Measurements from ENCODE around the gene DPM3.
"Not testable (repeated sequence)": the region's sequence is repeated elsewhere in the genome, so short reads cannot be mapped to it uniquely, and the experiment has no call there.

Gene DPM3, protein sequence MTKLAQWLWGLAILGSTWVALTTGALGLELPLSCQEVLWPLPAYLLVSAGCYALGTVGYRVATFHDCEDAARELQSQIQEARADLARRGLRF
- long read RNA-seq, transcript DPM3-203 (2 exons, 409 nt): major isoform, 10 of 14 reads
- long read RNA-seq, partial matches to known transcripts: 0 of 14 reads
- long read RNA-seq, other reads (novel, unspliced or antisense): 0 of 14 reads

DNA sequence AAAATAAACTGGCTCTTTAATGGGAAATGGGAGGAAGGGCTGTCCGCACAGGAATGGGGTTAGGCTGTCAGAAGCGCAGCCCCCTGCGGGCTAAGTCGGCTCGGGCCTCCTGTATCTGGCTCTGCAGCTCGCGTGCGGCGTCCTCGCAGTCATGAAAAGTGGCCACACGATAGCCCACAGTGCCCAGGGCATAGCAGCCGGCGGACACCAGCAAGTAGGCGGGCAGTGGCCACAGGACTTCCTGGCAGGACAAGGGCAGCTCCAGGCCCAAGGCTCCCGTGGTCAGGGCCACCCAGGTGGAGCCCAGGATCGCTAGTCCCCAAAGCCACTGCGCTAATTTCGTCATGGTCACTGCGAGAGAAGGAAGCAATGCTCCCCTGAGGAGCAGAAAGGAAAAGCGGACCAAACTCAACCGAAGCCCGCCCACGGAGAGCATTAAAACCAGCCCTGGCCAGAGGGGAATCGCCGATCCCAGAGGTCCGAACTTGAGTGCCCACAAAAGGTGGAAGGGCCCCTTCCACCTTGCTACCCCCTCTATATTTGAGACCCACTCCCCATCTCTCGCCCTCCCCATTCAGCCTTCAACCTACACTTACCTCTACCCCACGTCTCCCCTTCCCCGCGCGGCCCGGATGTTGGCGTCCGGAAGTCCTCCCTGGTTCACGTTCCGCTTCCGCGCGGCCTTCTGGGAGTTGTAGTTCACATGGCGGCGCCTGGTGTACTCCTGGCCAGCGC is at the start of gene DPM3:
Gene DPM3 (minus strand): TSS at position 637 of the 735 bp plus-strand sequence. CDS start 291 bp downstream, at position 346.
- peak; percentile 74 to 91 for DNase-seq (ENCODE audit: low read depth in 1 of 2, low spot score in 1 of 2)
- Histone ChIP-seq H3K4me3 (replicated peaks; ENCODE audit: insufficient read depth, low read length) (peak within 1 kb of the TSS; percentile 96), H3K27ac (replicated peaks) (peak within 1 kb of the TSS; percentile 77), H3K27me3 (ENCODE audit: insufficient read depth, poor library complexity, severe bottlenecking) (no peaks in the 10 kb centered on the region)
- TF ChIP-seq, protein P1, sequence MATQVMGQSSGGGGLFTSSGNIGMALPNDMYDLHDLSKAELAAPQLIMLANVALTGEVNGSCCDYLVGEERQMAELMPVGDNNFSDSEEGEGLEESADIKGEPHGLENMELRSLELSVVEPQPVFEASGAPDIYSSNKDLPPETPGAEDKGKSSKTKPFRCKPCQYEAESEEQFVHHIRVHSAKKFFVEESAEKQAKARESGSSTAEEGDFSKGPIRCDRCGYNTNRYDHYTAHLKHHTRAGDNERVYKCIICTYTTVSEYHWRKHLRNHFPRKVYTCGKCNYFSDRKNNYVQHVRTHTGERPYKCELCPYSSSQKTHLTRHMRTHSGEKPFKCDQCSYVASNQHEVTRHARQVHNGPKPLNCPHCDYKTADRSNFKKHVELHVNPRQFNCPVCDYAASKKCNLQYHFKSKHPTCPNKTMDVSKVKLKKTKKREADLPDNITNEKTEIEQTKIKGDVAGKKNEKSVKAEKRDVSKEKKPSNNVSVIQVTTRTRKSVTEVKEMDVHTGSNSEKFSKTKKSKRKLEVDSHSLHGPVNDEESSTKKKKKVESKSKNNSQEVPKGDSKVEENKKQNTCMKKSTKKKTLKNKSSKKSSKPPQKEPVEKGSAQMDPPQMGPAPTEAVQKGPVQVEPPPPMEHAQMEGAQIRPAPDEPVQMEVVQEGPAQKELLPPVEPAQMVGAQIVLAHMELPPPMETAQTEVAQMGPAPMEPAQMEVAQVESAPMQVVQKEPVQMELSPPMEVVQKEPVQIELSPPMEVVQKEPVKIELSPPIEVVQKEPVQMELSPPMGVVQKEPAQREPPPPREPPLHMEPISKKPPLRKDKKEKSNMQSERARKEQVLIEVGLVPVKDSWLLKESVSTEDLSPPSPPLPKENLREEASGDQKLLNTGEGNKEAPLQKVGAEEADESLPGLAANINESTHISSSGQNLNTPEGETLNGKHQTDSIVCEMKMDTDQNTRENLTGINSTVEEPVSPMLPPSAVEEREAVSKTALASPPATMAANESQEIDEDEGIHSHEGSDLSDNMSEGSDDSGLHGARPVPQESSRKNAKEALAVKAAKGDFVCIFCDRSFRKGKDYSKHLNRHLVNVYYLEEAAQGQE (IDR thresholded peaks at IDR 0.05; ENCODE audit: insufficient replicate concordance, low read depth): peak; percentile 17
- TF ChIP-seq GABPA (IDR thresholded peaks at IDR 0.05; ENCODE audit: low read depth) (peak; percentile 100), SPI1 (IDR thresholded peaks at IDR 0.05; ENCODE audit: borderline replicate concordance, low read depth) (peak; percentile 7; the same call in 1 of the 2 replicates), POLR2AphosphoS5 (IDR thresholded peaks at IDR 0.05; ENCODE audit: low read depth) (peak; percentile 79)
- TF ChIP-seq, protein P2, sequence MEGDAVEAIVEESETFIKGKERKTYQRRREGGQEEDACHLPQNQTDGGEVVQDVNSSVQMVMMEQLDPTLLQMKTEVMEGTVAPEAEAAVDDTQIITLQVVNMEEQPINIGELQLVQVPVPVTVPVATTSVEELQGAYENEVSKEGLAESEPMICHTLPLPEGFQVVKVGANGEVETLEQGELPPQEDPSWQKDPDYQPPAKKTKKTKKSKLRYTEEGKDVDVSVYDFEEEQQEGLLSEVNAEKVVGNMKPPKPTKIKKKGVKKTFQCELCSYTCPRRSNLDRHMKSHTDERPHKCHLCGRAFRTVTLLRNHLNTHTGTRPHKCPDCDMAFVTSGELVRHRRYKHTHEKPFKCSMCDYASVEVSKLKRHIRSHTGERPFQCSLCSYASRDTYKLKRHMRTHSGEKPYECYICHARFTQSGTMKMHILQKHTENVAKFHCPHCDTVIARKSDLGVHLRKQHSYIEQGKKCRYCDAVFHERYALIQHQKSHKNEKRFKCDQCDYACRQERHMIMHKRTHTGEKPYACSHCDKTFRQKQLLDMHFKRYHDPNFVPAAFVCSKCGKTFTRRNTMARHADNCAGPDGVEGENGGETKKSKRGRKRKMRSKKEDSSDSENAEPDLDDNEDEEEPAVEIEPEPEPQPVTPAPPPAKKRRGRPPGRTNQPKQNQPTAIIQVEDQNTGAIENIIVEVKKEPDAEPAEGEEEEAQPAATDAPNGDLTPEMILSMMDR (IDR thresholded peaks at IDR 0.05; ENCODE audit: insufficient read depth, low read length): no peak

DNA sequence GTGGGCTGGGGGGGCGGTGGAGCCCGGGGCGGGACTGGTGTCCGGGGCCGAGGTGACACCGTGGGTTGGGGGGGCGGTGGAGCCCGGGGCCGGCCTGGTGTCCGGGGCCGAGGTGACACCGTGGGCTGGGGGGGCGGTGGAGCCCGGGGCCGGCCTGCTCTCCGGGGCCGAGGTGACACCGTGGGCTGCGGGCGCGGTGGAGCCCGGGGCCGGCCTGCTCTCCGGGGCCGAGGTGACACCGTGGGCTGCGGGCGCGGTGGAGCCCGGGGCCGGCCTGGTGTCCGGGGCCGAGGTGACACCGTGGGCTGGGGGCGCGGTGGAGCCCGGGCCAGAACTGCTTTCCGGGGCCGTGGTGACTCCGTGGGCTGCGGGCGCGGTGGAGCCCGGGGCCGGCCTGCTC is 49.6 kb upstream of the DPM3 start:
- DNase-seq (ENCODE audit: low read depth in 1 of 2, low spot score in 1 of 2); H3K4me3 ChIP-seq (replicated peaks; ENCODE audit: insufficient read depth, low read length); H3K27me3 ChIP-seq (ENCODE audit: insufficient read depth, poor library complexity, severe bottlenecking); H3K27ac ChIP-seq (replicated peaks): not testable (repeated sequence)

DNA sequence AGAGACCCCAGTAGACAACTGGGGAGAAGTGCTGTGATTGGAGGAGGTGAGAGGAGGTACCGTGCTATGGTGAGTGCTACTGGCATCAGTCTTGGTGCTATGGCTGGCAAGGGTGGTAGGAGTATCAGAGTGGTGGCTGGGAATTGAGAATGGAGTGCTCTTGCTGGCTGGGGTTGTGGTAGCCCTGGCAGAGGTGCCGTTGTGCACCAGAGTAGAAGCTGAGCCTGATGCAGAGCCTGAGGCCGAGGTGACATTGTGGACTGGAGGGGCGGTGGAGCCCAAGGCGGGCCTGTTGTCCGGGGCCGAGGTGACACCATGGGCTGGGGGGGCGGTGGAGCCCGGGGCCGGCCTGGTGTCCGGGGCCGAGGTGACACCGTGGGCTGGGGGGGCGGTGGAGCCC is 47.9 kb upstream of the DPM3 start:
- DNase-seq (ENCODE audit: low read depth in 1 of 2, low spot score in 1 of 2): no peak
- no peak for TF ChIP-seq GABPA (IDR thresholded peaks at IDR 0.05; ENCODE audit: low read depth)
- TF ChIP-seq POLR2AphosphoS5 (IDR thresholded peaks at IDR 0.05; ENCODE audit: low read depth): no peak
- TF ChIP-seq, protein P1 (IDR thresholded peaks at IDR 0.05; ENCODE audit: insufficient replicate concordance, low read depth): no peak
- TF ChIP-seq, protein P2 (IDR thresholded peaks at IDR 0.05; ENCODE audit: insufficient read depth, low read length): no peak
- TF ChIP-seq SPI1 (IDR thresholded peaks at IDR 0.05; ENCODE audit: borderline replicate concordance, low read depth): no peak
- H3K27ac ChIP-seq (replicated peaks): no peak overlapping the region

DNA sequence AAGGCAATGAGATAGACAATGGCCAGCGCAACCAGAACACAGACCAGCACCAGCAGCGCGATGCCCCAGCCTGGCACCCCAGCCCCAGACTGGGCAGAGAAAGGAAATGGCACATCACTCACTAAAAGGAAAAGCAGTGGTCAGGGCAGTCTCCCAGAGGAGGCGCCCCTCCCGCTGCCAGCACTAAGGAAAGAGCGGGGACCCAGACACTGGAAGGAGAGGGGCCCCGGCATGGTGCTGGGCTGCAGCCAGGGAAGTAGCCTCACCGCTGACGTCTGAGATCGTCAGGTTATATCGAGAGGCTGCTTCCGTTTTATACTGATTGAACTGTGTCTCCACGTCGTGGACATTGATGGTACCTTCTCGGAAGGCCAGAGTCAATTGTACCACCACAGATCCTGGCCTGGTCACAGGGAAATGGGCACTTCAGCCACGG is 47.1 kb upstream of the DPM3 start:
- no peak for TF ChIP-seq SPI1 (IDR thresholded peaks at IDR 0.05; ENCODE audit: borderline replicate concordance, low read depth)
- TF ChIP-seq, protein P2 (IDR thresholded peaks at IDR 0.05; ENCODE audit: insufficient read depth, low read length): no peak
- TF ChIP-seq, protein P1 (IDR thresholded peaks at IDR 0.05; ENCODE audit: insufficient replicate concordance, low read depth): no peak
- TF ChIP-seq POLR2AphosphoS5 (IDR thresholded peaks at IDR 0.05; ENCODE audit: low read depth): no peak
- no peak for TF ChIP-seq GABPA (IDR thresholded peaks at IDR 0.05; ENCODE audit: low read depth)
- no peak for DNase-seq (ENCODE audit: low read depth in 1 of 2, low spot score in 1 of 2)
- Histone ChIP-seq H3K4me3 (replicated peaks; ENCODE audit: insufficient read depth, low read length) (no peak overlapping the region), H3K27me3 (ENCODE audit: insufficient read depth, poor library complexity, severe bottlenecking) (no peaks in the 10 kb centered on the region), H3K27ac (replicated peaks) (no peak overlapping the region)

More for the DNA sequence above, 47.9 kb upstream of the DPM3 start:
- H3K4me3 ChIP-seq (replicated peaks; ENCODE audit: insufficient read depth, low read length): no peak overlapping the region
- no peaks in the 10 kb centered on the region for H3K27me3 ChIP-seq (ENCODE audit: insufficient read depth, poor library complexity, severe bottlenecking)
